Stimulated activated effector memory CD8-positive, alpha-beta T cell treated with anti-CD3 and anti-CD28 coated beads, Interleukin-12 subunit alpha, Interleukin-12 subunit beta, amount 100 ng/mL, for 72 hours (primary cell): Measurements from ENCODE around the gene NDUFB8.
"Not testable (repeated sequence)": the region's sequence is repeated elsewhere in the genome, so short reads cannot be mapped to it uniquely, and the experiment has no call there.

Experiments
- ATAC-seq: fragments of 150-1000 bp; cut with Tn5 transposase; 2 replicates; pipeline ENCODE4 v1.10.0; 2021
- DNase-seq, 2 donors: peaks; one replicate each; pipeline ENCODE4 v3.0.0; 2021 to 2022; ENCODE audit warnings: low spot score in 2 of 2
- H3K27ac Mint-ChIP-seq: one replicate; pipeline ENCODE4 v1.8.0; 2022; ENCODE audit warnings: mild to moderate bottlenecking, mixed read lengths
- H3K36me3 Mint-ChIP-seq: one replicate; pipeline ENCODE4 v1.8.0; 2022; ENCODE audit warnings: mild to moderate bottlenecking, mixed read lengths
- H3K4me1 Mint-ChIP-seq: one replicate; pipeline ENCODE4 v1.8.0; 2022; ENCODE audit warnings: mixed read lengths
- H3K4me3 Mint-ChIP-seq: one replicate; pipeline ENCODE4 v1.8.0; 2022; ENCODE audit warnings: mild to moderate bottlenecking, mixed read lengths
- H3K9me3 Mint-ChIP-seq: one replicate; pipeline ENCODE4 v1.8.0; 2022; ENCODE audit warnings: mixed read lengths

Gene NDUFB8

GRCh38 chr10:100529475-100530298 is at the start of gene NDUFB8:
TSS of gene NDUFB8 (minus strand) at chr10:100529871. CDS start at chr10:100529851, 20 bp downstream.
- ATAC-seq, result peak; percentile 81
- peak; percentile 77 to 94 for DNase-seq
- Mint-ChIP-seq H3K27ac (peak within 1 kb of the TSS; percentile 99), H3K4me3 (peak within 1 kb of the TSS; percentile 98), H3K4me1 (peaks cover 40% of the 10 kb centered on the region), H3K9me3 (no peaks in the 10 kb centered on the region), H3K36me3 (peaks cover 53% of the 10 kb centered on the region)

DNA sequence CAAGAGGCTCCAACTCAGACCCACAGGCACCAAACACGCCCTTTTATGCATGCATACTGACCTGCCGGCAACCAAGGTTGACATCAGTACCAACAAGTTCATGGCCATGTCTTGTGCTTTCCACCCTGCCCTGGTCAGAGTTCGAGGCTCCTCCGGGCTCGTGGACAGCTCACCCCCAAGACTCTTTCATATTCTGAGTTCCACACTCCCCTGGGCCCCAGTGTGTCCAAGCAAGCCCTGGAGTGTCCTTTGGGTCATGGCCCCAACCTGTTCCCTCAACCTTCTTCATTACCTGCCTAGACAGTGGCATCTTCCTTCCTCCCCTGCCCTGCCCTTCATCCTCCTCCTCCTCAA is 46.6 kb upstream of the NDUFB8 start:
- ATAC-seq, result no peak
- no peaks in the 10 kb centered on the region for H3K9me3 Mint-ChIP-seq
- no peak overlapping the region for H3K27ac Mint-ChIP-seq
- no peaks in the 10 kb centered on the region for H3K36me3 Mint-ChIP-seq
- DNase-seq, result no peak
- H3K4me3 Mint-ChIP-seq, result no peak overlapping the region
- H3K4me1 Mint-ChIP-seq, result no peaks in the 10 kb centered on the region

GRCh38 chr10:100575585-100576281 is 46.1 kb upstream of the NDUFB8 start:
- no peaks in the 10 kb centered on the region for H3K4me1 Mint-ChIP-seq
- DNase-seq, result no peak
- no peak for ATAC-seq
- H3K27ac Mint-ChIP-seq, result no peak overlapping the region
- no peak overlapping the region for H3K4me3 Mint-ChIP-seq
- H3K36me3 Mint-ChIP-seq, result no peaks in the 10 kb centered on the region
- no peaks in the 10 kb centered on the region for H3K9me3 Mint-ChIP-seq

GRCh38 chr10:100575146-100575545 is 45.5 kb upstream of the NDUFB8 start:
- not testable (repeated sequence) for H3K4me3 Mint-ChIP-seq, H3K27ac Mint-ChIP-seq, DNase-seq, H3K9me3 Mint-ChIP-seq, H3K36me3 Mint-ChIP-seq, H3K4me1 Mint-ChIP-seq, ATAC-seq

GRCh38 chr10:100571084-100571856 is 41.6 kb upstream of the NDUFB8 start:
- no peak for DNase-seq
- Mint-ChIP-seq H3K4me1 (no peaks in the 10 kb centered on the region), H3K27ac (no peak overlapping the region), H3K36me3 (no peaks in the 10 kb centered on the region), H3K9me3 (no peaks in the 10 kb centered on the region), H3K4me3 (no peak overlapping the region)
- no peak for ATAC-seq

- Mint-ChIP-seq H3K36me3 (no peaks in the 10 kb centered on the region), H3K9me3 (no peaks in the 10 kb centered on the region), H3K27ac (no peak overlapping the region), H3K4me3 (no peak overlapping the region), H3K4me1 (no peaks in the 10 kb centered on the region)
- no peak for DNase-seq
- ATAC-seq, result no peak
Measured at GRCh38 chr10:100570506-100570905, 40.8 kb upstream of the NDUFB8 start.

GRCh38 chr10:100569687-100570481 is 40.2 kb upstream of the NDUFB8 start:
- Mint-ChIP-seq H3K4me1 (no peaks in the 10 kb centered on the region), H3K27ac (no peak overlapping the region), H3K9me3 (no peaks in the 10 kb centered on the region), H3K36me3 (no peaks in the 10 kb centered on the region), H3K4me3 (no peak overlapping the region)
- ATAC-seq, result no peak
- no peak for DNase-seq

- ATAC-seq (no peak), DNase-seq (no peak)
- Mint-ChIP-seq H3K4me3 (no peak overlapping the region), H3K27ac (no peak overlapping the region), H3K4me1 (no peaks in the 10 kb centered on the region), H3K9me3 (no peaks in the 10 kb centered on the region), H3K36me3 (no peaks in the 10 kb centered on the region)
Measured at GRCh38 chr10:100568912-100569311, 39.2 kb upstream of the NDUFB8 start.

- no peak overlapping the region for H3K4me3 Mint-ChIP-seq
- H3K4me1 Mint-ChIP-seq, result no peaks in the 10 kb centered on the region
- ATAC-seq (no peak), DNase-seq (no peak)
- peaks cover 5% of the 10 kb centered on the region for H3K36me3 Mint-ChIP-seq
- H3K9me3 Mint-ChIP-seq, result no peaks in the 10 kb centered on the region
- H3K27ac Mint-ChIP-seq, result no peak overlapping the region
Measured at GRCh38 chr10:100567826-100568225, 38.2 kb upstream of the NDUFB8 start.

DNA sequence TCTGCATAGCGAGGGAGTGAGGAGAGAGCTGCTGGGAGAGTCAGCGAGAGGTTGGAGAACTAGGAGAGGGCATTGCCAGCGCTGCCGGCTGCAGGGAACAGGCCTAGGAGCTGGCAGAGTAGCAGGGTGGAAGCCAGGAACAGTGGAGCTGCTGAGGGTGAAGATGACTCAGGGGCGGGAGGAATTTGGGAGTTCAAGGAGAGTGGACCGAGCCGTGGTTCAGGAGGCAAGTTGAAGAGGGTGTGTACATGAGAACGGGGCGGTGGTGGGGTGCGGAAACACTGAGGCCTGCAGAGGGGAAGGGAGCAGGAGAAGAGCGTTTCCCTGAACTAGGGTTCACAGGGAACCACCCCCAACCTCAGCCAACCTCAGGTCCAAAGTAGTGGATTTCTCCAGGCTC is 37.6 kb upstream of the NDUFB8 start:
- H3K4me1 Mint-ChIP-seq, result no peaks in the 10 kb centered on the region
- no peak overlapping the region for H3K4me3 Mint-ChIP-seq
- DNase-seq (no peak), ATAC-seq (no peak)
- no peaks in the 10 kb centered on the region for H3K9me3 Mint-ChIP-seq
- no peak overlapping the region for H3K27ac Mint-ChIP-seq
- peaks cover 5% of the 10 kb centered on the region for H3K36me3 Mint-ChIP-seq

DNA sequence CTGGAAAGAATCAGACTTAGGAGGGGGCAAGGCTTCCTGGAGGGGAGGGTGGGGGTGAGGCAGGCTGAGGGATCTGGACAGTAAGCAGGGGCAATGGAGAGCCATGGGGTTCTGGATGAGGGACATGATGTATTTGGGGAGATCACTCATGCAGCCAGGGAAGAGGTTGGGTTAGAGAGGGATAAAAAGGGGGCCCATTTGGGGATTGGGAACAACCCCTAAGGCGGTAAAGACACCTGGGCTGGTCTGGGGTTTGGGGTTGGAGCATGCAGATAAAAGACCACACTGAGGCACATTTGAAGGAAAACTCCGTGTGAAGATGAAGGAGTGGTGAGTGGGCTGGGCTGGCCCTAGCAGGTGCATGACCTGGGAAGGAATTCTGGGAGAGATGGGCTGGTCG is 36.9 kb upstream of the NDUFB8 start:
- H3K9me3 Mint-ChIP-seq, result no peaks in the 10 kb centered on the region
- DNase-seq (no peak), ATAC-seq (no peak)
- peaks cover 4% of the 10 kb centered on the region for H3K4me1 Mint-ChIP-seq
- H3K4me3 Mint-ChIP-seq, result no peak overlapping the region
- peaks cover 5% of the 10 kb centered on the region for H3K36me3 Mint-ChIP-seq
- H3K27ac Mint-ChIP-seq, result no peak overlapping the region

GRCh38 chr10:100565206-100565985 is 35.7 kb upstream of the NDUFB8 start:
- Mint-ChIP-seq H3K9me3 (no peaks in the 10 kb centered on the region), H3K4me1 (peaks cover 10% of the 10 kb centered on the region), H3K4me3 (no peak overlapping the region), H3K27ac (no peak overlapping the region), H3K36me3 (peaks cover 5% of the 10 kb centered on the region)
- no peak for ATAC-seq
- DNase-seq, result no peak

DNA sequence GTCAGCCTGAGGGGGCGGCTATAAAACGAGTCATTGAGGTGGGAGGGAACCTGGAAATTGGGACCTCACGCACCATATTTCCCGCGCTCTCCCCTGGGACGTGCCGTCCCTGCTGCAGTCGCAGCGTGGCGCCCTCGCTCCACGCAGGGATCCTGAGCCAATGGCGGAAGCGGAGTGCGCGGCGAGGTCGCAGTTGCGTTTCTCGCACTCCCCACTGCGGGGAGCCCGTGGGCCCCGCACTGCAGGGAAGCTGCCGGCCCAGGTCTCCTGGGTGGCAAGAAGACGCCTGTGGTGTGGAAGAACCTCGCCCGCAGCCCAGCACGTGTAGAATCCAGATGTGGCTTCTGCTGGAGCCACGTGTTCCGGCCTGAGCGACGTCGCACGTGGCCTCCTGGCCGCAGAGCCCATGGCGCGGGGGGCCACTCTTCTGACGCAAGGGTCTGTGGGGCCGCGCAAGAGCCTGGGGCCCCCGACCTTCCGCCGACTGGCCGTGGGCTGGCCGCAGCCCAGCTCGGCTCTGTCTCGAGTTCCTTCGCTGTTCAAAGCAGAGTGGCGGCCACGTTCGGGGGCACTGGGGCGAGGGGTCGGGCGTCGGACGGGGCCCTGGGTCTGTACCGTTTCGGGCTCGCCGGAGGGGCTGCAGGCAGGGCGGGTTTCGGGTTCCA is 32.5 kb upstream of the NDUFB8 start:
- DNase-seq, result peak; percentile 61 to 72
- no peaks in the 10 kb centered on the region for H3K9me3 Mint-ChIP-seq
- peak overlapping the region; percentile 6 for H3K4me3 Mint-ChIP-seq
- H3K4me1 Mint-ChIP-seq, result peaks cover 10% of the 10 kb centered on the region
- H3K36me3 Mint-ChIP-seq, result peaks cover 5% of the 10 kb centered on the region
- no peak overlapping the region for H3K27ac Mint-ChIP-seq
- peak; percentile 88 for ATAC-seq

GRCh38 chr10:100561005-100561404 is 31.3 kb upstream of the NDUFB8 start:
- Mint-ChIP-seq H3K27ac (no peak overlapping the region), H3K9me3 (no peaks in the 10 kb centered on the region), H3K36me3 (peaks cover 9% of the 10 kb centered on the region), H3K4me1 (peaks cover 10% of the 10 kb centered on the region), H3K4me3 (no peak overlapping the region)
- no peak for DNase-seq
- no peak for ATAC-seq
